ENCODE results near the gene HSP90B1.
A peak's percentile ranks its signal among the peaks of the same experiment; 100 is the strongest.

Gene HSP90B1

GRCh38 chr12:103930787-103931735, 851 bp downstream of the HSP90B1 start:
- peak; percentile 14 to 38 for DNase-seq

GRCh38 chr12:103933237-103933636, 3.0 kb downstream of the HSP90B1 start:
- no peak for DNase-seq

- DNase-seq: no peak
Observed at GRCh38 chr12:103936679-103937078, 6.5 kb downstream of the HSP90B1 start.

GRCh38 chr12:103944964-103945363, 14.8 kb downstream of the HSP90B1 start:
- no peak for DNase-seq

GRCh38 chr12:103947871-103948555, 17.8 kb downstream of the HSP90B1 start:
- DNase-seq: no peak

- no peak for DNase-seq
Observed at GRCh38 chr12:103948746-103949406, 18.7 kb downstream of the HSP90B1 start.

GRCh38 chr12:103952497-103952896, 22.3 kb downstream of the HSP90B1 start:
- DNase-seq: no peak

GRCh38 chr12:103955811-103956508, 25.8 kb downstream of the HSP90B1 start:
- no peak for DNase-seq

- DNase-seq: no peak
Observed at GRCh38 chr12:103956509-103957027, 26.4 kb downstream of the HSP90B1 start.

- DNase-seq: no peak
Observed at GRCh38 chr12:103957865-103958388, 27.7 kb downstream of the HSP90B1 start.

GRCh38 chr12:103958621-103959020, 28.4 kb downstream of the HSP90B1 start:
- no peak for DNase-seq

- DNase-seq: no peak
Observed at GRCh38 chr12:103960616-103961227, 30.5 kb downstream of the HSP90B1 start.

- no peak for DNase-seq
Observed at GRCh38 chr12:103962493-103962892, 32.3 kb downstream of the HSP90B1 start.

GRCh38 chr12:103964805-103965204, 34.6 kb downstream of the HSP90B1 start:
- no peak for DNase-seq

GRCh38 chr12:103965255-103965589, 35.0 kb downstream of the HSP90B1 start:
- no peak for DNase-seq

- peak; percentile 93 to 98 for DNase-seq
Observed at GRCh38 chr12:103965590-103966504, 35.6 kb downstream of the HSP90B1 start, which contains the start of gene TDG. Gene TDG (plus strand): TSS chr12:103965872. CDS start chr12:103966038, 166 bp downstream.

- DNase-seq: no peak
Observed at GRCh38 chr12:103966736-103967135, 36.5 kb downstream of the HSP90B1 start.

GRCh38 chr12:103969391-103969790, 39.2 kb downstream of the HSP90B1 start:
- no peak for DNase-seq

GRCh38 chr12:103973909-103974308, 43.7 kb downstream of the HSP90B1 start:
- DNase-seq: no peak

GRCh38 chr12:103975368-103975767, 45.2 kb downstream of the HSP90B1 start:
- no peak for DNase-seq
